ENCODE results near the gene PGP. TPM values are rescaled to one million over a fixed set of nuclear protein-coding genes. Genes with fewer than 3 reads are reported as not detected.

PGP gene, protein sequence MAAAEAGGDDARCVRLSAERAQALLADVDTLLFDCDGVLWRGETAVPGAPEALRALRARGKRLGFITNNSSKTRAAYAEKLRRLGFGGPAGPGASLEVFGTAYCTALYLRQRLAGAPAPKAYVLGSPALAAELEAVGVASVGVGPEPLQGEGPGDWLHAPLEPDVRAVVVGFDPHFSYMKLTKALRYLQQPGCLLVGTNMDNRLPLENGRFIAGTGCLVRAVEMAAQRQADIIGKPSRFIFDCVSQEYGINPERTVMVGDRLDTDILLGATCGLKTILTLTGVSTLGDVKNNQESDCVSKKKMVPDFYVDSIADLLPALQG
- 9.9 and 15.4 TPM in 2 replicates for total RNA-seq

GRCh38 chr16:2214719-2214968 lies at the start of gene PGP:
Gene PGP (minus strand): TSS chr16:2214840. CDS start chr16:2214777, 63 bp downstream.

DNA sequence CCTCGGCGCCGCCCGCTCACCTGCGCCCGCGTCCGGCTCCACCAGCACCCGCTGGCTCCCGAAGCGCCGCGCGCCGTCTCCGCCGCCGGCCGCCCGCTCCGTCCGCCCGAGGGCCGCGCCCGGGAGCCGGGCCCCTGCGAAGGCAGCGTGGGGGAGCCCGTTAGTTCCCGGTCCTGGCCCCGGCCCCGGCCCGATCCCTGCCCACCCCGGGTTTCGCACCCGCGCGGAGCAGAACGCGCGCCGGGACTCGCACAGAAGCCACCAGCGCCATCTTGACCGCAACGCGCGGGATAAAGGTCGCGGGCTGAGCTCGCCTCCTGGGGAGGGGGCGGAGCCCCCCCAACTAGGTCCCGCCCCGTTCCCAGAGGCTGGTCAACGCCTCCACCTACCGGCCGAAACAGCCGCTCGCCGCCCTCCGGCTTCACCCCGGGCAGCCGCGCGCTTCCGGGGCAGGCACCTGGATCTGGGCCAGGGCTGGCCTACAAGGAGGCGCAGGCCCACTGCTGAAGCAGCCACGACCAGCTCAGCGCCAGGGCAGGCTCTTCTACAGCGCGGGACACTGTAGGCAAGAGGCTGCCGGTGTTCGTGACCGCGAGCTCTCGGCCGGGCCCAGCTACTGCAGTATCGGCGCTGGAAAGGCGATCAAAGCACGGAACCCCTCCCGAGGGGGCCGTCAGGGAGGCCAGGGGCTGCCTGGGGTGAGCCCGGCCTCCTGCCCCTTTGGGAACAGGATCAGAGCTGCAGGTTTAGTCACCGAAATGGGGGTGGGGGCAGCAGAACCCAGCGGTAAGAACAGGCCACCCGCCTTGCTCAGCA lies 36.9 kb upstream of the PGP start, which contains the start of gene ECI1:
Gene ECI1, minus strand, starts transcription at position 292 of the 816 bp plus-strand sequence. Its CDS starts 21 bp downstream, at position 271.

DNA sequence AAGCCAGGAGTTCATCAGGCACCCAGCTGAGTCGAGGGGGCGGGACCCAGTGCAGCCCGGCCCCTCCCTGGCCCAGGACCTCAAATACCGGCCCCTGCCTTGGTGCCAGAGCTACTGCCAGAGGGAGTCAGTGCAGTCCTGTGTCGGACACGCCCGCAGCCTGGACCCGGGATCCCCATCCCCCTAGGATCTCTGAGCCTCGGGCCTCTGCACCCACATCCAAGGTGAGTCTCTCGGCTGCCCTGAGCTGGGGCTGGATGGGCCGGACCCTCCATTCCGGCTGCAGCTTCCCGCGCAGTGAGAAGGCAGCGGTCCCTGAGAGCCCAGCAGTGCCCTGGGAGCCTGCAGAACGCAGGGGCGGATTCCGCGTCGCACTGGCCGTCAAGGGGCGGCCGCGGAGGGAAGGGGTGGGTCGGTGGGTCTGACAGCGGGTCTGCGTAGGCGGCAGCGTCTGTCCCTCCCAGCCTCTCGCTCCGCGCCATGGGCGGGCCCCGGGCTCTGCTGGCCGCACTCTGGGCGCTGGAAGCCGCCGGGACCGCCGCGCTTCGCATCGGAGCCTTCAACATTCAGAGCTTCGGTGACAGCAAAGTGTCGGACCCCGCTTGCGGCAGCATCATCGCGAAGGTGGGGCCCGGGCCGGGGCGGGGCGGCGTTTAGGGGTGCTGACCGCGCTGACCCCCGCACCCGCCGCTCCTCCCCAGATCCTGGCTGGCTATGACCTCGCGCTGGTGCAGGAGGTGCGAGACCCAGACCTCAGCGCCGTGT lies 21.9 kb upstream of the PGP start, which contains the start of gene DNASE1L2:
Gene DNASE1L2, plus strand, starts transcription at position 108 of the 765 bp plus-strand sequence. Its CDS starts 373 bp downstream, at position 481.

DNA sequence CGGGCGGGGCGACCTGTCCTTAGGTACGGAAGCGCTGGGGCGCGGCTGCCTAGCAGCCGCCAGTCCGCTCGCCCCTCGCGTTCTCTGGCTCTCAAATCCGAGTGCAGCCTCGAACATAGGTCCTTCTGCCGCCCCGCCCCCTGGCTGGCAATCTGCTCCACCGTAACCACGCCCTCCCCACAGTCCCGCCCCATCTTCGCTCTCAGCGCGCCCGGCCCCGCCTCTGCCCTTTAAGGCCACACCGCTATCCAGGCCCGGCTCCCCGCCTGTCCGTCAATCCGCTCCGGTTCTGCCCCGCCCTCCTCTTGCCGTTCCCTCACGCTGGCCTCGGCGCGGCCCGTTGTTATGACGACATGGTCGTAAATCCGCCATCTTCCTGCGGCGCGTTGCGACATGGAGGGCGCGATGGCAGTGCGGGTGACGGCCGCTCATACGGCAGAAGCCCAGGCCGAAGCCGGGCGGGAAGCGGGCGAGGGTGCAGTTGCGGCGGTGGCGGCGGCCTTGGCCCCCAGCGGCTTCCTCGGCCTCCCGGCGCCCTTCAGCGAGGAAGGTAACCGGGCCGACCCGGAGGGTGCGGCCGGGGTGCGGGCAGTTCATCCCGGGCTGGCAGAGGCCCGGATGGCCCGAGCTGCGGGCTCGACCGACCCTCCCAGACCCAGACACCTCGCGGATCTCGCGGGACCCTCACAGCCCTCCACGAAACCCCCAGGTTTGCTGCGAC lies 8.7 kb upstream of the PGP start, which contains the start of gene E4F1:
Gene E4F1, plus strand, starts transcription at position 371 of the 721 bp plus-strand sequence. Its CDS starts 23 bp downstream, at position 394.

GRCh38 chr16:2210386-2211365 lies 4.0 kb downstream of the PGP start, which contains the start of gene BRICD5:
Gene BRICD5 (minus strand): TSS chr16:2210863. CDS start chr16:2210833, 30 bp downstream.

GRCh38 chr16:2205104-2205966 lies 9.3 kb downstream of the PGP start, which contains the start of gene MLST8:
Gene MLST8 (plus strand): TSS chr16:2205454. CDS start chr16:2206086, 632 bp downstream.

GRCh38 chr16:2196162-2196980 lies 18.3 kb downstream of the PGP start, which contains the start of gene CASKIN1:
Gene CASKIN1 (minus strand): TSS chr16:2196605. CDS start chr16:2196432, 173 bp downstream.

Other genes starting within 250 kb of the PGP start
- not detected in 2 replicates for gene RNF151, start 248.0 kb downstream of the PGP start, total RNA-seq
- gene TBL3, start 242.8 kb downstream of the PGP start, total RNA-seq, result 27.9 and 35.8 TPM in 2 replicates
- gene NOXO1, start 233.4 kb downstream of the PGP start, total RNA-seq, result 2.1 TPM in 1 of 2 replicates, not detected in the other
- gene GFER, start 230.6 kb downstream of the PGP start, total RNA-seq, result 11.4 and 28.1 TPM in 2 replicates
- 1.3 and 1.4 TPM in 2 replicates for gene SYNGR3, start 224.9 kb downstream of the PGP start, total RNA-seq
- gene ZNF598, start 205.0 kb downstream of the PGP start, total RNA-seq, result 31.0 and 49.6 TPM in 2 replicates
- gene NPW, start 195.1 kb downstream of the PGP start, total RNA-seq, result 1.6 and 8.7 TPM in 2 replicates
- gene NHERF2, start 187.9 kb downstream of the PGP start, total RNA-seq, result 19.3 and 52.7 TPM in 2 replicates
- gene NTHL1, start 167.0 kb downstream of the PGP start, total RNA-seq, result 19.2 and 23.6 TPM in 2 replicates
- 33.6 and 45.9 TPM in 2 replicates for gene TSC2, start 166.9 kb downstream of the PGP start, total RNA-seq
- 177 and 192 TPM in 2 replicates for gene PKD1, start 78.9 kb downstream of the PGP start, total RNA-seq
- 1.9 TPM in 1 of 2 replicates, not detected in the other for gene RAB26, start 66.2 kb downstream of the PGP start, total RNA-seq
- 59.3 and 62.7 TPM in 2 replicates for gene TRAF7, start 59.1 kb downstream of the PGP start, total RNA-seq
- gene CASKIN1, start 18.2 kb downstream of the PGP start, total RNA-seq, result under 0.01 and 1.0 TPM in 2 replicates
- 76.2 and 97.6 TPM in 2 replicates for gene MLST8, start 9.4 kb downstream of the PGP start, total RNA-seq
- 0.09 and 0.70 TPM in 2 replicates for gene BRICD5, start 4.0 kb downstream of the PGP start, total RNA-seq
- 22.1 and 25.4 TPM in 2 replicates for gene E4F1, start 8.8 kb upstream of the PGP start, total RNA-seq
- 0.26 TPM in 1 of 2 replicates, not detected in the other for gene DNASE1L2, start 21.6 kb upstream of the PGP start, total RNA-seq
- 89.5 and 90.8 TPM in 2 replicates for gene ECI1, start 36.7 kb upstream of the PGP start, total RNA-seq
- gene RNPS1, start 53.3 kb upstream of the PGP start, total RNA-seq, result 97.6 and 141 TPM in 2 replicates
- 0.60 and 0.82 TPM in 2 replicates for gene ABCA3, start 125.9 kb upstream of the PGP start, total RNA-seq
- gene CCNF, start 214.6 kb upstream of the PGP start, total RNA-seq, result 3.9 and 4.7 TPM in 2 replicates
- gene TEDC2, start 245.3 kb upstream of the PGP start, total RNA-seq, result 3.7 and 5.5 TPM in 2 replicates

All from pericardium fibroblast (primary cell).